T-helper 1 cell treated with Interleukin-12 subunit alpha and Interleukin-12 subunit beta and Interleukin-4 antibody, amounts not matched to agents 30 ng/mL and 1 ng/mL, for 36 hours (primary cell): ENCODE measurements around the gene NEDD8. TPM values are rescaled to one million over a fixed set of nuclear protein-coding genes. Genes with fewer than 3 reads are reported as not detected.

Experiments used
- intact Hi-C: fragments of 100-400 bp; cut with micrococcal nuclease; formaldehyde crosslinking; loops from one replicate; pipeline ENCODE4 v1.15.1; 2024
- total RNA-seq: library from RNA; stranded (reverse); gene quantifications from 2 replicates; pipeline ENCODE4 v1.2.3, GENCODE V29; 2022

NEDD8 gene
- total RNA-seq = 187 and 191 TPM in 2 replicates

DNA sequence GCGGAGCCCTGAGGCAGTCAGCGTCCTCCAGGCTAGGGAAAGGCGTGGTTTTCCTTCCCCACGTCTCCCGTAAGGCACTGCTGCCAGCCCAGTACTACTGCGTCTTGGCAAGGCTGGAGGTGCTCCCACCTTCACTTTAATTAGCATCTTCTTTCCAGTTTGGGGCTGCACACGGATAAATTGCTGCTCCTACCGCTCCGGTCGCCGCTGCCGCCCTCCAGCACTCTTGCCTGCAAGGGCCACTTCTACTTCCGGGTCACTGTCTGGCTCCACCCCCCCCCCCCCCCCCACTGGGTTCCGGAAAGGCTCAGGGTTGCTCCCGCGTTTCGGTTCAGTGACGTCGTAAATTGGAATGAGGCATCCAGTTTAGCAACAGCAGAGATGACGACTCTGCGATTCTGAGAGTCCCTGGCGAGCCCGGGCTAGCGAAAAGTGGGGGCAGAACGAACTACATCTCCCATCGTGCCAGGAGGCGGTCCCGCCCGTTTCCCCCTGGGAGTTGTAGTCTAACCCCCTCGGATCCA, at the start of gene NEDD8:
Gene NEDD8 (minus strand): TSS at position 247 of the 524 bp plus-strand sequence. CDS start 100 bp downstream, at position 147.
- intact Hi-C loops = loop anchor here (1.0 kb wide), 12 partner anchors 10 to 210 kb away; partner anchors contain the start of genes DCAF11, DHRS1, EMC9 and IPO4

DNA sequence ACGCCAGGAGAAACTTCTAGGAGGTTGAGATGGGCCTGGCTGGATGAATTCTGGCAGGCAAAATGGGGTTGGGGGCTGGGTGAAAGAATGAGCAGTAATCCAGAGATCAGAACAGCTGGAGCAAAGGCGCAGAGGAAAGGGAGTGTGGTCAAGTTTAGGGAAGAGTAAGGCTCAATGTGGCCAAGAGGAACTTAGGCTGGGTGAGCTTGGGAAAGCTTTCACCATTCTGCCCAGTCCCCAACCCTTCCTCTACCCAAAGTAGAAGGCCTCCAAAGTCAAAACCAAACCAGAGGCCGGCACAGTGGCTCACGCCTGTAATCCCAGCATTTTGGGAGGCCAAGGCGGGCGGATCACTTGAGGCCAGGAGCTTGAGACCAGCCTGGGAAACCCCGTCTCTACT, 49.5 kb upstream of the NEDD8 start:
- intact Hi-C loops = no loop called here

DNA sequence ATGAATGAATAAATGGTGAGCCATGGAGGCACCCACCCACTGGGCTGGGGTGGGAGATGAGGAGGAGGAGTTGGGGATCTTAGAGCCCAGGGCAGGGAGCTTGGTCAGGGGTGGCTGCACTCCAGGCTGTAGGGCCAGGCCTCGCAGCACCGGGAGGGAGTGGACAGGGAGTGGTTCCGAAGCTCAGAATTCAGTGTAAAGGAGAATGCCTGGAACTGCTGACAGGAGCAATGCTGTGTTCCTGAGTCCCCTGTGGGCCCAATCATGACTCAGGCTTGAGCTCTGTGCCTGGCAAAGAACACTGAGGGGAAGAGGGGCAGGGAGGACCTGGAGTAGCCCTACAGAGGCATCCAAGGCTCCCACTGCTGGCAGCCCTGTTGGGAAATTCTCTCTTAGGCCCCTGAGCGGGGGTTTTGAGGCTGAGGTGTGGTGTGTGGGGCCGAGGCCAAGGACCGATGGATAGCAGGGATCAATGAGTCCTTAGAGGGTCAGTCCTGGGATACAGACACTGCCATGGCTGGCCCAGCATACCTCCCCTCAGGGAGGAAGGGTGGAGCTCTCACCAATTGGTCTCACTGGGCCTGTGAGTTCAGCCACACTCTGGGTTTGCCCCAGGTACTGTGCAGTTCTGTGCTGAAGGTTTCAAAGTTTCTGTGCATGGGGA, 48.8 kb upstream of the NEDD8 start:
- intact Hi-C loops = no loop called here

DNA sequence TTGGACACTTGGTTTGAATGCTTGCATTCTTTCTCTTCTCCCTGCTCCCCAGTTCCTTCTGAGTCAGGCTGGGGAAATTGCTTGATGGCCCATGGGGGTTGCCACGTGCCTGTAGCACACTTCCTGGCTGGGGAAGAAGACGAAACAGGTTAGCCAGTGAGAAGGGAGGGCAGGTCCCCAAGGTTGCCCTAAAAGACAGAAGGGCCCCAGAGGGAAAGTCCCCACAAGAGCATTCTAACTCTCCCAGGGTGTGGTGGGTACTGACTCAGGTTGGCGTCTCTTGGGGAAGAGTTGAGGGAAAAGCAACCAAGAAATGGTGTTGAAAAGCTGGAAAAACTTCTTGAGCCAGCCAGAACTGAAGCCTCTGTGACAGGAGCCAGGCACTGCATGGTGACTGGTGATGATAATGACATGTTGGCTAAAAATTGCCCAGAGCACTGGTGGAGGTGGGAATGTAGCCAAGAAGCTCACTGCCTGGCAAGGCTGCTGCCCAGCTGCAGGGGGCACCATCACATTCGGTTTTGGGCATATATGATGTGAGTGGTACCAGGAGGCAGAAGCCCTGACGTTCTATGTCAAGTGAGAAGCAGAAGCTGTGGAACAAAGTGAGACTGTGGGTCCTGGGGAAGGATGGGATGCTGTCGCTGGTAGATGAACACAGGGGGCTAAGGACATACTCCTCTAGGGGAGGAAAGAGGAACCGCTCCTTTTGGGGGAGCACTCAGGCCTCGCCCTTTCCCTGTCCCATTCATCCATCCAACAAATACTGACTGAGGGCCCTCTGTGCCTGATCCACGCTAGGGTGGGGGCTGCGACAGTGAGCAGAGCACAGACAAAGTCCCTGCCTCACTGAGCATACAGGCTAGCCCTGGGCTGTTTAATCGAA, 47.4 kb upstream of the NEDD8 start:
- intact Hi-C loops = loop anchor here (1.0 kb wide), 1 partner anchor 18 kb away; no protein-coding TSS in a partner anchor

GRCh38 chr14:24278424-24278823, 46.3 kb upstream of the NEDD8 start:
- intact Hi-C loops = no loop called here

- intact Hi-C loops = no loop called here
Measured at GRCh38 chr14:24277606-24278321, 45.6 kb upstream of the NEDD8 start.

DNA sequence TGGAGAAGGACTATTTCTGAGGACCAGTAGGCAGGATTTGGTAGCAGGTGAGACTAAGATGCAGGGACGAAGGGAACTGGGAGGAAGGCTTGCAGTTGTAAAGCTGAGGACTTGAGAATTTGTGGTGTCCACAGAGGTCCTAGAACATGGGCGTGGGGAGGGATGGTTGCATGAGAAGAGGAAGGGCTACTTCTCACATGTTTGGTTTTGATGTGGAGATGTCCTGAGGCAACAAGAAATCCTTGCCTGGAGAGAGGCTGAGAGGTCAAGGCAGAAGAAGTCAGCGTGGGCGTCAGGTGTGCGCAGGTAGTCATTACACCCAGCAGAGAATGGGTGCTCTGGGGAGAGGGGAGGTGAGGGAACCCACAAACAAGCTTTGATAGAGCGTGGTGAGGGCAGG, 44.9 kb upstream of the NEDD8 start:
- intact Hi-C loops = no loop called here

GRCh38 chr14:24274101-24274543, 42.0 kb upstream of the NEDD8 start:
- intact Hi-C loops = no loop called here

DNA sequence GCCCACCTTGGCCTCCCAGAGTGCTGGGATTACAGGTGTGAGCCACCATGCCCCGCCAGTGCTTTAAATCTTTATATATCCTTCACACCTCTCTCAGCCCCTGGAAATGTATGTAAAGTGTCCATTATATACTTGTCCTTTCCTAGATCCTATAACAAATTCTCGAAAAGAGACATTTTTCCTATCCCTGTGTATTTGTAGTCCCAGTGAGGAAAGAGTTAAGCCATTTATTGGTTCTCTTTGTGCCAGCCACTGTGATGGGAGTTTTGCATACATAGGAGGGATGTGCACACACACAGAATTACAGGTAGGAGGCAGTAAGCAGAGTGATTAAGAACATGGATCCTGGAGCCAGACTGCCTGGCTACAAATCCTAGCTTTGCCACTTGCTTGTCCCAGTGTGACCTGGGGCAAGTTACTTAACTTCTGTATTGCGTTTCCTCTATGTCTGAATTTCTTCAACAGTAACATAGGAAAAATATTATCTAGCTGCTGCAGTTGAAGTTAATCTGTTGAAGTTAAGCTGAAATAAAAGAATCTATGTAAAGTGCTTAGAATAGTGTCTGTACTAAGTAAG, 41.3 kb upstream of the NEDD8 start:
- intact Hi-C loops = no loop called here

- intact Hi-C loops = no loop called here
Measured at GRCh38 chr14:24272467-24272866, 40.3 kb upstream of the NEDD8 start.

- intact Hi-C loops = loop anchor here (1.0 to 2.0 kb wide), 12 partner anchors 17 to 170 kb away; partner anchors contain the start of genes DCAF11, GMPR2, MDP1 and NEDD8
Measured at GRCh38 chr14:24271834-24272263, 39.7 kb upstream of the NEDD8 start.

DNA sequence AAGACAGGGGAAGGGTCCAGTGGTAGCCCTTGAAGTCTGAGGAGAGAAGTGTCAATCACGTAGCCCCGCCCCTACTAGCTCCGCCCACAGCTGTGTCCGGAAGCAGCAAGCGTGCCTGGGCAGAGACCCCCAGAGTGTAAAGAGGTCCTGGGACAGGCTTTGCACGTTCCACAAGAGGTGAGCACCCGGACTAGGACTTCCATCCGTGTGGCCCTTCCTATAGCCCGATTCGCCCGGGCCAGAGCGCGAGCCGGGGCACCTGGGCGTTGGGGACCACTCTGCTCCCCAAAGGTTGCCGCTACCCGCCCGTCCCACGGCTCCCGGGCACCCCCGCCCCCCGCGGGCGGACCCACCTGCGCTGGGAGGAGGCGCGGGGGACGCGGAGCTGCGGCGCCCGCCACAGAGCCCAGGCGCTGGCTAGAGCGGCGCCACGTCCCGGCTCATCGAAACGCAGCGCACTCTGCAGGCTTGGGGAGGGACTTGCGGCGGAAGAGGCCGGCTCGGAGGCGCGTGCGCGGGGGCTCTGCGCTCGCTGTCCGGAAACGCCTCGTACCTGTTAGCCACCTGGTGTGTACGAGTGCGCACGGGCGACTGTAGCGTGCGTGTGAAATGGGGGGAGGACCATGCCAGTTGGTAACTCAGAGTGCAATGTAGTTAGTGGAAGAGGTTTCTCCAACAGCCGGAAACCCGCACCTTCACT, 39.1 kb upstream of the NEDD8 start, which contains the start of gene RABGGTA:
Gene RABGGTA (minus strand): TSS at position 464 of the 700 bp plus-strand sequence. CDS start 482 bp downstream, outside the sequence.
- intact Hi-C loops = loop anchor here (1.0 to 2.0 kb wide), 12 partner anchors 18 to 171 kb away; partner anchors contain the start of genes DCAF11, GMPR2, MDP1 and NEDD8

- intact Hi-C loops = loop anchor here (1.0 to 2.0 kb wide), 12 partner anchors 18 to 172 kb away; partner anchors contain the start of genes DCAF11, GMPR2, MDP1 and NEDD8
Measured at GRCh38 chr14:24270537-24271133, 38.5 kb upstream of the NEDD8 start.

- intact Hi-C loops = loop anchor here (2.0 kb wide), 1 partner anchor 19 kb away; no protein-coding TSS in a partner anchor
Measured at GRCh38 chr14:24269910-24270536, 37.9 kb upstream of the NEDD8 start.

- intact Hi-C loops = no loop called here
Measured at GRCh38 chr14:24269368-24269767, 37.2 kb upstream of the NEDD8 start.

DNA sequence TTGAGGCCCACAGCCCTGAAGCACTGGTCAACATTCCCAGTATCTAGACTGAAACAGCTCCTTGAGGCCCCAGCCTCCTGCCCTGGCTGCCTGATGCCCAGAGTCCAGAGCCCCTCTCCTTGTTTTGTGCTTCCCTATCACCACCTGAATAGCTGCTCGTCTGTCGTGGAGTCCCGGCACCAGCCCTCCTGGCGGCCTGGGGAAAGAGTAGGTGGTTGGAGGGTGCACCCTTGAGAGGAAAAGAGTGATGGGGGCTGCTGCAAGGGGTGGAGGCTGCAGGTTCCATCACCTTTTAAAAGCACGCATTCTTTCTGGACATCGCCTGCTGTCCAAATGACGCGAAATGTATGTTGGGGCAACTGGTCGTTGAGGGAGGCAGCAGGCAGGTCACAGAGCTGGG, 36.1 kb upstream of the NEDD8 start:
- intact Hi-C loops = no loop called here

GRCh38 chr14:24267516-24267915, 35.3 kb upstream of the NEDD8 start:
- intact Hi-C loops = no loop called here

- intact Hi-C loops = no loop called here
Measured at GRCh38 chr14:24266344-24267244, 34.4 kb upstream of the NEDD8 start.
